ENCODE measurements around the gene DNAJA1. TPM values are rescaled to one million over a fixed set of nuclear protein-coding genes. Genes with fewer than 3 reads are reported as not detected.

Gene DNAJA1
- total and polyA plus RNA-seq, 2 experiments from 2014 or later, result 84.6 to 108 TPM

DNA sequence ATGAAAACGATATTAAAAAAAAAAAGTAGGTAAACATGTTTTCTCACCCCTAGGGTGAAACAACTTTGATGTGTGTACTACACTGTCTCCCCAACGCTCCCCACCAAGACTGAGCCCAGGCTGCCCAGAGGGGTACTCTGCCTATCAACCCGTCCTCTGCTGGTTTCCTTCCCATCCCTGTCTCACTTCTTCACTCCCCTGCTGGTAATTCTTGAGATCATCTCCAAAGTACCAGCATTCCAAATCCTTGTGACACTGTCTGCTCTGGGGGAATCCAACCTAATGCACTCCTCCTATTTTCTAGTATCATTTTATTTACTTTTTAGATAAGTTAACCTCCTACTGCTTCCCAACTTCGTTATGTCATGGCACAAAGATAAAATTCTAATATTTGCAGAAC lies 17.3 kb upstream of the DNAJA1 start:
- no peak overlapping the region for H3K9ac ChIP-seq
- no peak overlapping the region for H2AFZ ChIP-seq
- no peaks in the 10 kb centered on the region for H3K9me3 ChIP-seq (ENCODE audit: low read depth)
- WGBS, 2 experiments (ENCODE audit: low coverage in 1 of 2, low lambda C conversion rate in 2 of 2, missing lambda C conversion rate in 2 of 2), result 87 to 91% methylated on average over 4 of the region's 4 CpGs
- no peaks in the 10 kb centered on the region for H3K9me2 ChIP-seq (ENCODE audit: insufficient read depth)
- H3K4me1 ChIP-seq (ENCODE audit: insufficient read depth), result no peaks in the 10 kb centered on the region
- DNase-seq, result no peak
- H4K20me1 ChIP-seq (ENCODE audit: insufficient read depth), result no peaks in the 10 kb centered on the region
- in situ Hi-C loops (cut with MboI), result no loop called here
- H3K4me3 ChIP-seq, result no peak overlapping the region
- TF ChIP-seq EZH2phosphoT487 (IDR thresholded peaks at IDR 0.05; ENCODE audit: insufficient read depth, low read depth), result no peak
- no peak for TF ChIP-seq EZH2 (IDR thresholded peaks at IDR 0.05; ENCODE audit: insufficient read depth, poor library complexity, severe bottlenecking)
- peaks cover 4% of the 10 kb centered on the region; the same call in 1 of the 2 replicates for H3K79me2 ChIP-seq (ENCODE audit: insufficient read depth)
- H3K27me3 ChIP-seq (replicated peaks; ENCODE audit: insufficient read depth), result no peaks in the 10 kb centered on the region
- 0 out of 2 replicates have a peak, but pooled peaks cover 11% of the 10 kb centered on the region for H3F3A ChIP-seq (ENCODE audit: insufficient read depth)
- no peak overlapping the region for H3K27ac ChIP-seq
- H3K4me2 ChIP-seq (ENCODE audit: unreplicated experiment), result no peak overlapping the region
- no peaks in the 10 kb centered on the region for H3K36me3 ChIP-seq (ENCODE audit: low read depth)

- no peaks in the 10 kb centered on the region for H4K20me1 ChIP-seq (ENCODE audit: insufficient read depth)
- TF ChIP-seq EZH2 (IDR thresholded peaks at IDR 0.05; ENCODE audit: insufficient read depth, poor library complexity, severe bottlenecking) (no peak), EZH2phosphoT487 (IDR thresholded peaks at IDR 0.05; ENCODE audit: insufficient read depth, low read depth) (no peak)
Measured at GRCh38 chr9:33011831-33012230, 13.2 kb upstream of the DNAJA1 start.

DNA sequence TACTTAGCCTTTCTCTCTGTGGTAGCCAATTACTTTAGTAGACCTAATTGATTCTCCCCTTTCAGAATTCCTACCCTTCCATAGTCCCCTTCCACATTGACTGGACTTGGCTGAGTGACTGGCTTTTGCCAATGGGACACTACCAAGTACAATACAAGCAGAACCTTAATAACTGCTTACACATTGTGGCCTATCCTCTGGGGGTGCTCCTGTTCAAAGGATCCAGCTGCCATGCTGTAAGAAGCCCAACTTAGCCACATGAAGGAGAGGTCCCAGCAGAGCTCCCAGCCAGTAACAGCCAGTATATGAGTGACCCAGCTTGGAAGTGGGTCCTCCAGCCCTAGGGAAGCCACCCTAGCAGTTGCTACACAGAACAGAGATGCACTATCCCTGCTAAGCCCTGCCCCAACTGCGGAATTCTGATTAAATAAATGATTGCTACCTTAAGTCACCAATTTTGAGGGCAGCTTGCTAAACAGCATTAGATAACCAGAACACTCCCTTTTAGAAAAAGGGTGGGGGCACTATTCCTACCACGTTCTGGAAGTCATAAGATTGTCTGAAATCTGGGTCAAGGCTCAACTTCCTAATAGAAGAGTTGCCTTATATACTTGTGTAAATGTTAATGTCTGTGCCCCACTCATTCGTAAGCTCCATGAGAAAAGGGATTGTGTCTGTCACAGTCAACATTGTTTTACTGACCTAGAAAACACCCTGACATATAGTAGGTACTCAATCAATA lies 12.6 kb upstream of the DNAJA1 start:
- Histone ChIP-seq H3K36me3 (ENCODE audit: low read depth) (no peaks in the 10 kb centered on the region), H4K20me1 (ENCODE audit: insufficient read depth) (no peaks in the 10 kb centered on the region), H2AFZ (no peak overlapping the region), H3K9me3 (ENCODE audit: low read depth) (no peaks in the 10 kb centered on the region), H3K4me1 (ENCODE audit: insufficient read depth) (no peaks in the 10 kb centered on the region), H3K27me3 (replicated peaks; ENCODE audit: insufficient read depth) (no peaks in the 10 kb centered on the region), H3K9me2 (ENCODE audit: insufficient read depth) (no peaks in the 10 kb centered on the region), H3K4me3 (no peak overlapping the region), H3K9ac (no peak overlapping the region), H3F3A (ENCODE audit: insufficient read depth) (0 out of 2 replicates have a peak, but pooled peaks cover 7% of the 10 kb centered on the region), H3K79me2 (ENCODE audit: insufficient read depth) (peaks cover 16% of the 10 kb centered on the region), H3K4me2 (ENCODE audit: unreplicated experiment) (no peak overlapping the region), H3K27ac (no peak overlapping the region)
- no peak for DNase-seq
- in situ Hi-C loops (cut with MboI), result no loop called here
- TF ChIP-seq EZH2 (IDR thresholded peaks at IDR 0.05; ENCODE audit: insufficient read depth, poor library complexity, severe bottlenecking) (no peak), EZH2phosphoT487 (IDR thresholded peaks at IDR 0.05; ENCODE audit: insufficient read depth, low read depth) (no peak)
- WGBS, 2 experiments (ENCODE audit: low coverage in 1 of 2, low lambda C conversion rate in 2 of 2, missing lambda C conversion rate in 2 of 2), result 95 to 97% methylated on average over 3 of the region's 3 CpGs

More at GRCh38 chr9:33011831-33012230, 13.2 kb upstream of the DNAJA1 start:
- H3K4me1 ChIP-seq (ENCODE audit: insufficient read depth), result no peaks in the 10 kb centered on the region
- no peak overlapping the region for H3K4me3 ChIP-seq
- no peaks in the 10 kb centered on the region for H3K9me3 ChIP-seq (ENCODE audit: low read depth)
- WGBS, 2 experiments (ENCODE audit: low coverage in 1 of 2, low lambda C conversion rate in 2 of 2, missing lambda C conversion rate in 2 of 2), result 92 to 98% methylated on average over 3 of the region's 3 CpGs
- no peak overlapping the region for H3K4me2 ChIP-seq (ENCODE audit: unreplicated experiment)
- H2AFZ ChIP-seq, result no peak overlapping the region
- in situ Hi-C loops (cut with MboI), result no loop called here
- peaks cover 16% of the 10 kb centered on the region for H3K79me2 ChIP-seq (ENCODE audit: insufficient read depth)
- 0 out of 2 replicates have a peak, but pooled peaks cover 7% of the 10 kb centered on the region for H3F3A ChIP-seq (ENCODE audit: insufficient read depth)
- H3K27ac ChIP-seq, result no peak overlapping the region
- H3K9me2 ChIP-seq (ENCODE audit: insufficient read depth), result no peaks in the 10 kb centered on the region
- H3K36me3 ChIP-seq (ENCODE audit: low read depth), result no peaks in the 10 kb centered on the region
- H3K9ac ChIP-seq, result no peak overlapping the region
- no peak for DNase-seq
- no peaks in the 10 kb centered on the region for H3K27me3 ChIP-seq (replicated peaks; ENCODE audit: insufficient read depth)

- no peaks in the 10 kb centered on the region for H4K20me1 ChIP-seq (ENCODE audit: insufficient read depth)
- no peak for TF ChIP-seq EZH2phosphoT487 (IDR thresholded peaks at IDR 0.05; ENCODE audit: insufficient read depth, low read depth)
- TF ChIP-seq EZH2 (IDR thresholded peaks at IDR 0.05; ENCODE audit: insufficient read depth, poor library complexity, severe bottlenecking), result no peak
- DNase-seq, result no peak
- no peak overlapping the region for H2AFZ ChIP-seq
- H3K9me2 ChIP-seq (ENCODE audit: insufficient read depth), result no peaks in the 10 kb centered on the region
- no peaks in the 10 kb centered on the region for H3K36me3 ChIP-seq (ENCODE audit: low read depth)
- no peaks in the 10 kb centered on the region for H3K4me1 ChIP-seq (ENCODE audit: insufficient read depth)
- no peaks in the 10 kb centered on the region for H3K27me3 ChIP-seq (replicated peaks; ENCODE audit: insufficient read depth)
- in situ Hi-C loops (cut with MboI), result no loop called here
- H3K9ac ChIP-seq, result no peak overlapping the region
- H3K4me3 ChIP-seq, result no peak overlapping the region
- peaks cover 20% of the 10 kb centered on the region for H3K79me2 ChIP-seq (ENCODE audit: insufficient read depth)
- H3K9me3 ChIP-seq (ENCODE audit: low read depth), result no peaks in the 10 kb centered on the region
- no peak overlapping the region for H3K27ac ChIP-seq
- 0 out of 2 replicates have a peak, but pooled peaks cover 7% of the 10 kb centered on the region for H3F3A ChIP-seq (ENCODE audit: insufficient read depth)
- 59 to 61% methylated on average over 2 of the region's 2 CpGs for WGBS, 2 experiments (ENCODE audit: low coverage in 1 of 2, low lambda C conversion rate in 2 of 2, missing lambda C conversion rate in 2 of 2)
- H3K4me2 ChIP-seq (ENCODE audit: unreplicated experiment), result no peak overlapping the region
Measured at GRCh38 chr9:33013962-33014664, 11.0 kb upstream of the DNAJA1 start.
